SK-N-SH treated with all-trans-retinoic acid at 6 μM for 48 hours (cell line): ENCODE data around the gene PPARG.

ENCODE experiments used
- ESRRG ChIP-seq: fragments of 250-450 bp; sonication (Bioruptor Pico); IDR thresholded peaks from 2 replicates; pipeline ENCODE4 v1.6.1; 2021; ENCODE audit warnings: mild to moderate bottlenecking
- GLIS3 ChIP-seq: fragments of 250-450 bp; sonication (Bioruptor Pico); IDR thresholded peaks from 2 replicates; pipeline ENCODE4 v1.5.0; 2020; ENCODE audit warnings: mild to moderate bottlenecking, moderate library complexity
- PPARA ChIP-seq: fragments of 250-450 bp; sonication (Bioruptor Pico); IDR thresholded peaks from 2 replicates; pipeline ENCODE4 v1.5.0; 2020; ENCODE audit warnings: mild to moderate bottlenecking, borderline replicate concordance
- TOX ChIP-seq: fragments of 250-450 bp; sonication (Bioruptor Pico); IDR thresholded peaks from 2 replicates; pipeline ENCODE4 v1.8.0; 2021; ENCODE audit warnings: mild to moderate bottlenecking, moderate library complexity, borderline replicate concordance
- ZC3H10 ChIP-seq: fragments of 250-450 bp; sonication (Bioruptor Pico); IDR thresholded peaks from 2 replicates; pipeline ENCODE4 v1.5.1; 2021; ENCODE audit warnings: mild to moderate bottlenecking, moderate library complexity
- ZNF8 ChIP-seq: fragments of 450-650 bp; formaldehyde crosslinking; IDR thresholded peaks from 2 replicates; pipeline ENCODE4 v1.5.0; 2020; ENCODE audit warnings: mild to moderate bottlenecking, moderate library complexity
- TF ChIP-seq, protein P1 (sequence below): fragments of 250-450 bp; sonication (Bioruptor Pico); IDR thresholded peaks from 2 replicates; pipeline ENCODE4 v1.8.0; 2020; ENCODE audit warnings: mild to moderate bottlenecking, moderate library complexity, borderline replicate concordance
- TF ChIP-seq, protein P2 (sequence below): fragments of 250-450 bp; sonication (Bioruptor Pico); IDR thresholded peaks from 2 replicates; pipeline ENCODE4 v1.5.0; 2020; ENCODE audit warnings: mild to moderate bottlenecking, moderate library complexity

DNA sequence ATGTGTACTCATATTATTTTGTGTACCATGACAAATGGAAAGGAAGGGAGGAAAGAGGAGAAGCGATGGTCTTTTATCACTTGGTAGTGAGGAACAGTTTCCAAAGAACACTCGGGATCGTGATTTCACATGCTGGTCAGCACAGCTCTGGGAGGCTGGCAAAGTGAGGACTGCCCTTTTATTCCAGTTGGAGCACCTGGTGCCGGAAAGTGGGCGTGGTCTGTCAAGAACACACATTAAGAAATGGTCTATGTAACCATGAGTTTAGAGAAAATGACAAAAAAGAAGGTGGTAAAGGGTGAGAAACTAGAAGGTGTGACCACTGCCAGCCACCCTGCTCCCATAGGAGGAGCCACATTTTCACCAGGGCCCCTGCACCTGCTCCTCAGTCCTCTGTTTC lies 188.4 kb downstream of the PPARG start:
- TF ChIP-seq, protein P1, sequence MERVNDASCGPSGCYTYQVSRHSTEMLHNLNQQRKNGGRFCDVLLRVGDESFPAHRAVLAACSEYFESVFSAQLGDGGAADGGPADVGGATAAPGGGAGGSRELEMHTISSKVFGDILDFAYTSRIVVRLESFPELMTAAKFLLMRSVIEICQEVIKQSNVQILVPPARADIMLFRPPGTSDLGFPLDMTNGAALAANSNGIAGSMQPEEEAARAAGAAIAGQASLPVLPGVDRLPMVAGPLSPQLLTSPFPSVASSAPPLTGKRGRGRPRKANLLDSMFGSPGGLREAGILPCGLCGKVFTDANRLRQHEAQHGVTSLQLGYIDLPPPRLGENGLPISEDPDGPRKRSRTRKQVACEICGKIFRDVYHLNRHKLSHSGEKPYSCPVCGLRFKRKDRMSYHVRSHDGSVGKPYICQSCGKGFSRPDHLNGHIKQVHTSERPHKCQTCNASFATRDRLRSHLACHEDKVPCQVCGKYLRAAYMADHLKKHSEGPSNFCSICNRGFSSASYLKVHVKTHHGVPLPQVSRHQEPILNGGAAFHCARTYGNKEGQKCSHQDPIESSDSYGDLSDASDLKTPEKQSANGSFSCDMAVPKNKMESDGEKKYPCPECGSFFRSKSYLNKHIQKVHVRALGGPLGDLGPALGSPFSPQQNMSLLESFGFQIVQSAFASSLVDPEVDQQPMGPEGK (CRISPR knock-in tag), result no peak
- TF ChIP-seq TOX, result no peak
- TF ChIP-seq PPARA (CRISPR knock-in tag), result no peak
- TF ChIP-seq ZC3H10 (CRISPR knock-in tag), result no peak
- TF ChIP-seq, protein P2, sequence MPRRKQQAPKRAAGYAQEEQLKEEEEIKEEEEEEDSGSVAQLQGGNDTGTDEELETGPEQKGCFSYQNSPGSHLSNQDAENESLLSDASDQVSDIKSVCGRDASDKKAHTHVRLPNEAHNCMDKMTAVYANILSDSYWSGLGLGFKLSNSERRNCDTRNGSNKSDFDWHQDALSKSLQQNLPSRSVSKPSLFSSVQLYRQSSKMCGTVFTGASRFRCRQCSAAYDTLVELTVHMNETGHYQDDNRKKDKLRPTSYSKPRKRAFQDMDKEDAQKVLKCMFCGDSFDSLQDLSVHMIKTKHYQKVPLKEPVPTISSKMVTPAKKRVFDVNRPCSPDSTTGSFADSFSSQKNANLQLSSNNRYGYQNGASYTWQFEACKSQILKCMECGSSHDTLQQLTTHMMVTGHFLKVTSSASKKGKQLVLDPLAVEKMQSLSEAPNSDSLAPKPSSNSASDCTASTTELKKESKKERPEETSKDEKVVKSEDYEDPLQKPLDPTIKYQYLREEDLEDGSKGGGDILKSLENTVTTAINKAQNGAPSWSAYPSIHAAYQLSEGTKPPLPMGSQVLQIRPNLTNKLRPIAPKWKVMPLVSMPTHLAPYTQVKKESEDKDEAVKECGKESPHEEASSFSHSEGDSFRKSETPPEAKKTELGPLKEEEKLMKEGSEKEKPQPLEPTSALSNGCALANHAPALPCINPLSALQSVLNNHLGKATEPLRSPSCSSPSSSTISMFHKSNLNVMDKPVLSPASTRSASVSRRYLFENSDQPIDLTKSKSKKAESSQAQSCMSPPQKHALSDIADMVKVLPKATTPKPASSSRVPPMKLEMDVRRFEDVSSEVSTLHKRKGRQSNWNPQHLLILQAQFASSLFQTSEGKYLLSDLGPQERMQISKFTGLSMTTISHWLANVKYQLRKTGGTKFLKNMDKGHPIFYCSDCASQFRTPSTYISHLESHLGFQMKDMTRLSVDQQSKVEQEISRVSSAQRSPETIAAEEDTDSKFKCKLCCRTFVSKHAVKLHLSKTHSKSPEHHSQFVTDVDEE (CRISPR knock-in tag), result no peak
- no peak for TF ChIP-seq GLIS3 (CRISPR knock-in tag)
- TF ChIP-seq ESRRG, result no peak
- no peak for TF ChIP-seq ZNF8 (CRISPR knock-in tag)
